Neural progenitor cell (in vitro differentiated cells): ENCODE results near the gene INPP4B. TPM values are rescaled to one million over a fixed set of nuclear protein-coding genes. Genes with fewer than 3 reads are reported as not detected.

ENCODE experiments used
- DNase-seq: peaks from one replicate; pipeline ENCODE4 v3.0.0-alpha.2; 2016; ENCODE audit warnings: low spot score
- H2AFZ ChIP-seq: fragments of 200-600 bp; sonication (generic); replicated peaks from 2 replicates; pipeline ENCODE4 v1.6.1; 2016; ENCODE audit warnings: antibody characterized with exemption
- H3F3A ChIP-seq: fragments of 200-600 bp; sonication (generic); 2 replicates; pipeline ENCODE4 v1.6.1; 2016; ENCODE audit warnings: antibody characterized with exemption, low read depth
- H3K27ac ChIP-seq: fragments of 200-600 bp; sonication (generic); 2 replicates; pipeline ENCODE4 v1.5.1; 2016; ENCODE audit warnings: mild to moderate bottlenecking
- H3K27me3 ChIP-seq: fragments of 200-600 bp; sonication (generic); 2 replicates; pipeline ENCODE4 v1.6.1; 2016; ENCODE audit warnings: mild to moderate bottlenecking, moderate library complexity
- H3K36me3 ChIP-seq: fragments of 200-600 bp; sonication (generic); 2 replicates; pipeline ENCODE4 v1.5.1; 2016
- H3K4me1 ChIP-seq: fragments of 200-600 bp; sonication (generic); 2 replicates; pipeline ENCODE4 v1.6.1; 2016; ENCODE audit warnings: mixed run types
- H3K4me2 ChIP-seq: fragments of 200-600 bp; sonication (generic); 2 replicates; pipeline ENCODE4 v1.6.1; 2016
- H3K4me3 ChIP-seq: fragments of 200-600 bp; sonication (generic); 2 replicates; pipeline ENCODE4 v1.5.1; 2016
- H3K79me2 ChIP-seq: fragments of 200-600 bp; sonication (generic); 2 replicates; pipeline ENCODE4 v1.6.1; 2016; ENCODE audit warnings: low read depth
- H3K9ac ChIP-seq: fragments of 200-600 bp; sonication (generic); 2 replicates; pipeline ENCODE4 v1.6.1; 2016
- H3K9me3 ChIP-seq: fragments of 200-600 bp; sonication (generic); 2 replicates; pipeline ENCODE4 v1.5.1; 2016; ENCODE audit warnings: low read depth
- H4K20me1 ChIP-seq: fragments of 200-600 bp; sonication (generic); 2 replicates; pipeline ENCODE4 v1.6.1; 2016; ENCODE audit warnings: low read depth
- H3K27ac Mint-ChIP-seq: 3 replicates; pipeline ENCODE4 v1.8.0; 2021; ENCODE audit warnings: mixed read lengths
- H3K27me3 Mint-ChIP-seq: 2 replicates; pipeline ENCODE4 v1.8.0; 2022; ENCODE audit warnings: low read depth, mild to moderate bottlenecking, inconsistent platforms, moderate library complexity, mixed read lengths; ENCODE audit not compliant: insufficient read depth
- H3K36me3 Mint-ChIP-seq: 3 replicates; pipeline ENCODE4 v1.8.0; 2021; ENCODE audit warnings: mixed read lengths
- H3K4me1 Mint-ChIP-seq: 3 replicates; pipeline ENCODE4 v1.8.0; 2021; ENCODE audit warnings: mixed read lengths
- H3K4me3 Mint-ChIP-seq: 3 replicates; pipeline ENCODE4 v1.8.0; 2021; ENCODE audit warnings: mild to moderate bottlenecking, moderate library complexity, mixed read lengths
- H3K9me3 Mint-ChIP-seq: 3 replicates; pipeline ENCODE4 v1.8.0; 2020; ENCODE audit warnings: mixed read lengths
- CTCF ChIP-seq: fragments of 200-600 bp; sonication (generic); IDR thresholded peaks from 2 replicates; pipeline ENCODE4 v1.5.1; 2017; ENCODE audit warnings: antibody characterized with exemption, mild to moderate bottlenecking
- EZH2 ChIP-seq: fragments of 200-600 bp; sonication (generic); IDR thresholded peaks from 2 replicates; pipeline ENCODE4 v1.6.1; 2017; ENCODE audit warnings: antibody characterized with exemption, mild to moderate bottlenecking, moderate library complexity
- EZH2phosphoT487 ChIP-seq: fragments of 200-600 bp; sonication (generic); IDR thresholded peaks from 2 replicates; pipeline ENCODE4 v1.6.1; 2017; ENCODE audit warnings: antibody characterized with exemption
- total RNA-seq: library from RNA; depleted of rRNA; stranded (reverse); fragments of >200 nt; gene quantifications from 2 replicates; pipeline ENCODE4 v1.2.3, GENCODE V29; 2015; ENCODE audit warnings: low replicate concordance

The INPP4B gene
- total RNA-seq, 1 donor from 2014 or later, result 1.3 TPM

GRCh38 chr4:142696334-142697122 is 149.6 kb downstream of the INPP4B start:
- no peak for DNase-seq
- H3K4me1 ChIP-seq, result no peaks in the 10 kb centered on the region
- H3K4me3 Mint-ChIP-seq, result no peak overlapping the region
- no peaks in the 10 kb centered on the region for H3K79me2 ChIP-seq
- H3K4me1 Mint-ChIP-seq, result no peaks in the 10 kb centered on the region
- TF ChIP-seq EZH2 (no peak), CTCF (no peak), EZH2phosphoT487 (no peak)
- no peaks in the 10 kb centered on the region for H3K9me3 ChIP-seq
- H3K27ac Mint-ChIP-seq, result no peak overlapping the region
- no peak overlapping the region for H2AFZ ChIP-seq
- no peak overlapping the region for H3K4me2 ChIP-seq
- H4K20me1 ChIP-seq, result no peaks in the 10 kb centered on the region
- H3K36me3 Mint-ChIP-seq, result no peaks in the 10 kb centered on the region
- H3K27ac ChIP-seq, result no peak overlapping the region
- no peaks in the 10 kb centered on the region for H3K27me3 ChIP-seq
- no peaks in the 10 kb centered on the region for H3K36me3 ChIP-seq
- no peak overlapping the region for H3K9ac ChIP-seq
- no peaks in the 10 kb centered on the region for H3K9me3 Mint-ChIP-seq
- no peaks in the 10 kb centered on the region for H3F3A ChIP-seq
- H3K4me3 ChIP-seq, result no peak overlapping the region
- no peaks in the 10 kb centered on the region for H3K27me3 Mint-ChIP-seq

GRCh38 chr4:142690406-142691163 is 155.5 kb downstream of the INPP4B start:
- no peaks in the 10 kb centered on the region for H4K20me1 ChIP-seq
- H3F3A ChIP-seq, result no peaks in the 10 kb centered on the region
- Mint-ChIP-seq H3K27ac (peak overlapping the region; percentile 95), H3K36me3 (no peaks in the 10 kb centered on the region), H3K27me3 (no peaks in the 10 kb centered on the region), H3K4me3 (peak overlapping the region; percentile 55), H3K9me3 (no peaks in the 10 kb centered on the region), H3K4me1 (peaks cover 14% of the 10 kb centered on the region)
- H3K4me1 ChIP-seq, result peaks cover 11% of the 10 kb centered on the region
- H3K27ac ChIP-seq, result no peak overlapping the region
- peak; percentile 11 for DNase-seq
- no peaks in the 10 kb centered on the region for H3K9me3 ChIP-seq
- no peaks in the 10 kb centered on the region for H3K27me3 ChIP-seq
- H3K4me2 ChIP-seq, result no peak overlapping the region
- H3K79me2 ChIP-seq, result no peaks in the 10 kb centered on the region
- H3K4me3 ChIP-seq, result no peak overlapping the region
- H3K36me3 ChIP-seq, result no peaks in the 10 kb centered on the region
- TF ChIP-seq EZH2phosphoT487, result no peak
- no peak for TF ChIP-seq CTCF
- TF ChIP-seq EZH2, result no peak
- H2AFZ ChIP-seq, result no peak overlapping the region
- no peak overlapping the region for H3K9ac ChIP-seq

GRCh38 chr4:142687547-142688275 is 158.4 kb downstream of the INPP4B start:
- DNase-seq, result no peak
- no peak overlapping the region for H3K27ac ChIP-seq
- H3K27ac Mint-ChIP-seq, result no peak overlapping the region
- TF ChIP-seq EZH2phosphoT487, result no peak
- TF ChIP-seq EZH2, result no peak
- no peak for TF ChIP-seq CTCF
- H4K20me1 ChIP-seq, result no peaks in the 10 kb centered on the region
- no peaks in the 10 kb centered on the region for H3K36me3 Mint-ChIP-seq
- no peak overlapping the region for H2AFZ ChIP-seq
- H3K4me1 Mint-ChIP-seq, result peaks cover 14% of the 10 kb centered on the region
- H3K9me3 Mint-ChIP-seq, result no peaks in the 10 kb centered on the region
- peaks cover 11% of the 10 kb centered on the region for H3K4me1 ChIP-seq
- no peak overlapping the region for H3K4me3 Mint-ChIP-seq
- H3K79me2 ChIP-seq, result no peaks in the 10 kb centered on the region
- H3K27me3 ChIP-seq, result no peaks in the 10 kb centered on the region
- no peaks in the 10 kb centered on the region for H3K36me3 ChIP-seq
- no peak overlapping the region for H3K9ac ChIP-seq
- no peak overlapping the region for H3K4me2 ChIP-seq
- H3K27me3 Mint-ChIP-seq, result no peaks in the 10 kb centered on the region
- H3K9me3 ChIP-seq, result no peaks in the 10 kb centered on the region
- H3F3A ChIP-seq, result no peaks in the 10 kb centered on the region
- H3K4me3 ChIP-seq, result no peak overlapping the region
